Measurements from ENCODE around the gene PNP. TPM values are rescaled to one million over a fixed set of nuclear protein-coding genes. Genes with fewer than 3 reads are reported as not detected.

Gene PNP
- total and polyA plus RNA-seq, 3 donors from 2014 or later, result 13.6 to 21.8 (median 18.9) TPM

DNA sequence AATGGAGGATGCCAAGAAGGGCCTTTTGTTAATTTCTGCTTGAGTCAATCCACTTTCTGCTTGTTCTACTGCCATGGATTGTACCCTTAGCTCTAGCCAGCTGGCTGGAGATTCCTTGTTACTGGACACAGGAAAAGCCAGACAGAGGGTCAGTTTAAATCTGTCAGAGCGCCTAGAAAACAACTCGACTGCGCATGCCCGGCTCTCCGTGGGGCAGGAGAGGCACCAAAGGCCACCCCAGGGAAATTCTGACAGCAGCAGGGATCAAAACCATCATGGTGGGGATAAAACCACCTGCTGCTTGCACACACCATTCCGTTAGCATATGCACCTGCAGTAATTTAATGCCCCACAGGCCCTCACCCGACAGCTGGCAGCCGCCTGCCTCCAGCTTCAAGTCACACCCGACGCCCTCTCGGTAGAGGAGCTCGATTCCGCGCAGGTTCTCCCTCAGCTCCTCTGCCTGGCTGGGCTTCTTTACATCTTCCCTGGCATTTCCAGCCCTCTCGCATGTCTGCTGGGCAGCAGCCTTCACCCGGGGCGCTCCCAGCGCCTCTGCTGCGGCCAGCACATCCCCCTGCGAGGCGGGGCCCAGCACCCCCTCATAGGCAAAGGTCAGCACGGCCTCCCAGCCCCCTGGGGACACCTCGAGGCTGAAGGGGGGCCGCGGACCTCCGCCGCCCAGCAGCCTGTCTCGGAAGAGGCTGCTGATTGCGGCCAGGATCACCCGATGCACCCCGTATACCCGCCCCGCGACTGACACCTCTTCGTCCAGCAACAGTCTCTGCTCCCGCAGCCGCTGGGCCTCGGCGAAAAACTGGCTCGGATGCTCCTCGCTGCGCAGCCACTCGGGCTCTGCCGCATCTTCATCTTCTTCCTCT, 34.3 kb upstream of the PNP start:
- TF ChIP-seq, protein P1, sequence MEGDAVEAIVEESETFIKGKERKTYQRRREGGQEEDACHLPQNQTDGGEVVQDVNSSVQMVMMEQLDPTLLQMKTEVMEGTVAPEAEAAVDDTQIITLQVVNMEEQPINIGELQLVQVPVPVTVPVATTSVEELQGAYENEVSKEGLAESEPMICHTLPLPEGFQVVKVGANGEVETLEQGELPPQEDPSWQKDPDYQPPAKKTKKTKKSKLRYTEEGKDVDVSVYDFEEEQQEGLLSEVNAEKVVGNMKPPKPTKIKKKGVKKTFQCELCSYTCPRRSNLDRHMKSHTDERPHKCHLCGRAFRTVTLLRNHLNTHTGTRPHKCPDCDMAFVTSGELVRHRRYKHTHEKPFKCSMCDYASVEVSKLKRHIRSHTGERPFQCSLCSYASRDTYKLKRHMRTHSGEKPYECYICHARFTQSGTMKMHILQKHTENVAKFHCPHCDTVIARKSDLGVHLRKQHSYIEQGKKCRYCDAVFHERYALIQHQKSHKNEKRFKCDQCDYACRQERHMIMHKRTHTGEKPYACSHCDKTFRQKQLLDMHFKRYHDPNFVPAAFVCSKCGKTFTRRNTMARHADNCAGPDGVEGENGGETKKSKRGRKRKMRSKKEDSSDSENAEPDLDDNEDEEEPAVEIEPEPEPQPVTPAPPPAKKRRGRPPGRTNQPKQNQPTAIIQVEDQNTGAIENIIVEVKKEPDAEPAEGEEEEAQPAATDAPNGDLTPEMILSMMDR (IDR thresholded peaks at IDR 0.05), result no peak
- no peak for TF ChIP-seq POLR2A (IDR thresholded peaks at IDR 0.05)
- intact Hi-C loops (cut with DNase I; ENCODE audit: low total_unique reads), result no loop called here
- peaks cover 15% of the 10 kb centered on the region for H3K4me1 ChIP-seq
- H3K36me3 ChIP-seq (ENCODE audit: low read depth, missing control alignments), result no peaks in the 10 kb centered on the region
- peak overlapping the region; percentile 43 to 62 for H3K4me3 ChIP-seq
- H3K27me3 ChIP-seq, result no peaks in the 10 kb centered on the region
- H3K9me3 ChIP-seq, result no peaks in the 10 kb centered on the region
- peak overlapping the region; percentile 65 to 76 for H3K27ac ChIP-seq
- WGBS, 2 donors, result 7 to 13% methylated on average over 41 to 43 of the region's 44 CpGs
- peak; percentile 84 for DNase-seq

DNA sequence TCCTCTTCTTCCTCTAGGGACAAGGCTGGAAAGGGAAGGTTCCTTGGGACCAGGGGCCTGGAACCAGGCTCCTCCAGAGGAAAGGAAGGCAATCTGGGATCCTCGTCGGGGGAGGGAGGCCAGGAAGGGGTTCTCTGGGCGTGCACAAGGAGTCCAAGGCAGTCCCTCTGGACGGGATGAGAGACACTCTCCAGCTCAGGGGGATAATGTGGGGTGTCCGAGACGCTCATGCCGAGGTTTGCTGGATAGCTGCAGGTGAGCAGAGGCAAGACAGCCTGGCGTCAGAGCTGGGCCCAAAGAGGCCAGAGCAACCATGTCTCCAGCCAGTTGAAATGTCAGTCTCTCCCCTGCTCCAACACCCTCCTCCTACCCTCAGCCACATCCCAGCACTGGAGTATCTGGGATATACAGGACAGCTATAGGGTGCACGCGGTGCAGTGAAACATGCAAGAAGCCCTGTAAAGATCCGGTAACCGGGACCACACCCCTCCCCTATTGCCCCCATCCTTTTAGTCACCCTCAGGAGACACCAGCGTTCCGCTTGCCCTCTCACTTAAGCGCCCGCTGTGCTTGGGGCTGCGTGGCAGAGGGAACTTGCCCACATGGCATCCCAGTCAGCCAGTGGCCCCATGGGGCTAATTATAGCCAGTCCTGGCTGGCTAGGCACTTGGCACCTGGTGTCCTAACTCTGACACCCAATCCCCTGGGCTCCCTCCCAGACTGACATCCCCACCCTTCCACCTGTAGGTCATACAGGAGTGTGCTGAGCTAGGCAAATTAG, 33.4 kb upstream of the PNP start, which contains the start of gene KLHL33:
TSS of gene KLHL33 (minus strand) at position 585 of the 781 bp plus-strand sequence. CDS start at position 230, 355 bp downstream.
- TF ChIP-seq, protein P1 (IDR thresholded peaks at IDR 0.05), result no peak
- TF ChIP-seq POLR2A (IDR thresholded peaks at IDR 0.05), result no peak
- peak within 1 kb of the TSS; percentile 65 to 76 for H3K27ac ChIP-seq
- no peaks in the 10 kb centered on the region for H3K36me3 ChIP-seq (ENCODE audit: low read depth, missing control alignments)
- H3K9me3 ChIP-seq, result no peaks in the 10 kb centered on the region
- H3K4me3 ChIP-seq, result peak within 1 kb of the TSS; percentile 43 to 62
- WGBS, 2 donors, result 59 to 90% methylated on average over 8 to 17 of the region's 17 CpGs
- peaks cover 15% of the 10 kb centered on the region for H3K4me1 ChIP-seq
- no peak for DNase-seq
- intact Hi-C loops (cut with DNase I; ENCODE audit: low total_unique reads), result no loop called here
- no peaks in the 10 kb centered on the region for H3K27me3 ChIP-seq

DNA sequence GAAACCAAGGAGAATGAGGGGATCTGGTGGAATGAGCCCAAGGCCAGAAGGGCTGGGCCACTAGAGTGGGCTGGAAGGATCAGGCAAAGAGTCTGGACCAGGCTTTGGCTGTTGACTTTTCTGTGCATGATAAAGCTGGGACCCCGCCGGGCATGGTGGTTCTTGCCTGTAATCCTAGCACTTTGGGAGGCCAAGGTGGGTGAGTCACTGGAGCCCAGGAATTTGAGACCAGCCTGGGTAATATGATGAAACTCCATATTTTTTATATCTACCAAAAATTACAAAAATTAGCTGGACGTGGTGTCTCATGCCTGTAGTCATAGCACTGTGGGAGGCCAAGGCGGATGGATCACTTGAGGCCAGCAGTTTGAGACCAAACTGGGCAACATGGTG, 32.8 kb upstream of the PNP start:
- no peak overlapping the region for H3K4me3 ChIP-seq
- no peak for TF ChIP-seq POLR2A (IDR thresholded peaks at IDR 0.05)
- TF ChIP-seq, protein P1 (IDR thresholded peaks at IDR 0.05), result no peak
- no peak for DNase-seq
- no peak overlapping the region for H3K27ac ChIP-seq
- no peaks in the 10 kb centered on the region for H3K9me3 ChIP-seq
- no peaks in the 10 kb centered on the region for H3K36me3 ChIP-seq (ENCODE audit: low read depth, missing control alignments)
- intact Hi-C loops (cut with DNase I; ENCODE audit: low total_unique reads), result no loop called here
- H3K27me3 ChIP-seq, result no peaks in the 10 kb centered on the region
- peaks cover 15% of the 10 kb centered on the region for H3K4me1 ChIP-seq
- 92 to 93% methylated on average over 4 of the region's 4 CpGs for WGBS, 2 donors

DNA sequence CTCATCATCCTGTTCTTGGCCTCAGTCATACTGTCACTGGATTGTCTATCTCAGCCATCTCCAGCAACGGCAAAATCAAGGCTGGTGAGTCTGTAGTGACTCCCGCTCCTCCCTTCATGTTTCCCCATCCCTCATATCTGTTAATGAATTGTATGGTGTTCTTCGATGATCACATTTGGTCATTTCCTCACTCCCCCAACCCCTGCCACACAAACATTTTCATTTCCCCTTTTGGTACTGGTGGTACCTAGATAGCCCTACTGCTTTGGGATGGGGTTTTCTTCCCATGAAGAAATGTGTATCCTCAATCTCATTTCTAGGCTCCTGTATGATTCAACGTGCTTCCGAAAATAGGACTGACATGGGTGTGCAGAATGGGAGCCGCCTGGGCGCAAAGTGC, 30.5 kb upstream of the PNP start:
- 88 to 94% methylated on average over 7 of the region's 7 CpGs for WGBS, 2 donors
- Histone ChIP-seq H3K27ac (no peak overlapping the region), H3K4me1 (peaks cover 15% of the 10 kb centered on the region), H3K4me3 (no peak overlapping the region), H3K27me3 (no peaks in the 10 kb centered on the region), H3K9me3 (no peaks in the 10 kb centered on the region), H3K36me3 (ENCODE audit: low read depth, missing control alignments) (no peaks in the 10 kb centered on the region)
- no peak for DNase-seq
- intact Hi-C loops (cut with DNase I; ENCODE audit: low total_unique reads), result no loop called here
- TF ChIP-seq POLR2A (IDR thresholded peaks at IDR 0.05), result no peak
- TF ChIP-seq, protein P1 (IDR thresholded peaks at IDR 0.05), result no peak
